ENCODE results near the gene CHD2.
"Not testable (repeated sequence)": the region's sequence is repeated elsewhere in the genome, so short reads cannot be mapped to it uniquely, and the experiment has no call there.

The CHD2 gene

GRCh38 chr15:93035953-93036810 is 136.1 kb downstream of the CHD2 start:
- TF ChIP-seq EZH2phosphoT487 (IDR thresholded peaks at IDR 0.05; ENCODE audit: borderline replicate concordance, low read length): no peak
- TF ChIP-seq CTCF (IDR thresholded peaks at IDR 0.05; ENCODE audit: low read depth, low read length, poor library complexity, severe bottlenecking): peak; percentile 87
- Histone ChIP-seq H3K27ac (ENCODE audit: low read depth, low read length) (no peak overlapping the region), H3K4me3 (ENCODE audit: low read length) (no peak overlapping the region), H3K4me1 (ENCODE audit: control insufficient read depth, low read length) (0 out of 2 replicates have a peak, but pooled peaks cover 10% of the 10 kb centered on the region), H3K27me3 (ENCODE audit: control insufficient read depth, low read length) (no peaks in the 10 kb centered on the region), H3F3A (ENCODE audit: control insufficient read depth, insufficient read depth) (no peaks in the 10 kb centered on the region), H3K4me2 (ENCODE audit: low read length) (peak overlapping the region; percentile 28), H4K20me1 (ENCODE audit: control insufficient read depth, insufficient read depth, low read depth, low read length) (no peaks in the 10 kb centered on the region), H3K79me2 (ENCODE audit: control insufficient read depth, low read length) (no peaks in the 10 kb centered on the region), H3K36me3 (ENCODE audit: control insufficient read depth, low read length) (no peaks in the 10 kb centered on the region), H3K9me3 (ENCODE audit: control insufficient read depth, insufficient read depth, low read length) (no peaks in the 10 kb centered on the region), H3K9me2 (replicated peaks; ENCODE audit: control insufficient read depth, low read length) (no peaks in the 10 kb centered on the region)

- H3K36me3 ChIP-seq (ENCODE audit: control insufficient read depth, low read length): no peaks in the 10 kb centered on the region
- TF ChIP-seq CTCF (IDR thresholded peaks at IDR 0.05; ENCODE audit: low read depth, low read length, poor library complexity, severe bottlenecking) (no peak), EZH2phosphoT487 (IDR thresholded peaks at IDR 0.05; ENCODE audit: borderline replicate concordance, low read length) (no peak)
- no peaks in the 10 kb centered on the region for H3F3A ChIP-seq (ENCODE audit: control insufficient read depth, insufficient read depth)
- H3K9me3 ChIP-seq (ENCODE audit: control insufficient read depth, insufficient read depth, low read length): no peaks in the 10 kb centered on the region
- H3K9me2 ChIP-seq (replicated peaks; ENCODE audit: control insufficient read depth, low read length): no peaks in the 10 kb centered on the region
- no peaks in the 10 kb centered on the region for H3K79me2 ChIP-seq (ENCODE audit: control insufficient read depth, low read length)
- H3K4me2 ChIP-seq (ENCODE audit: low read length): no peak overlapping the region
- H3K4me1 ChIP-seq (ENCODE audit: control insufficient read depth, low read length): 0 out of 2 replicates have a peak, but pooled peaks cover 10% of the 10 kb centered on the region
- no peak overlapping the region for H3K4me3 ChIP-seq (ENCODE audit: low read length)
- no peaks in the 10 kb centered on the region for H3K27me3 ChIP-seq (ENCODE audit: control insufficient read depth, low read length)
- H4K20me1 ChIP-seq (ENCODE audit: control insufficient read depth, insufficient read depth, low read depth, low read length): no peaks in the 10 kb centered on the region
- H3K27ac ChIP-seq (ENCODE audit: low read depth, low read length): no peak overlapping the region
Measured at GRCh38 chr15:93036951-93037819, 137.1 kb downstream of the CHD2 start.

GRCh38 chr15:93037820-93038705 is 137.9 kb downstream of the CHD2 start:
- no peak for TF ChIP-seq EZH2phosphoT487 (IDR thresholded peaks at IDR 0.05; ENCODE audit: borderline replicate concordance, low read length)
- TF ChIP-seq CTCF (IDR thresholded peaks at IDR 0.05; ENCODE audit: low read depth, low read length, poor library complexity, severe bottlenecking): no peak
- Histone ChIP-seq H3K36me3 (ENCODE audit: control insufficient read depth, low read length) (no peaks in the 10 kb centered on the region), H3K27me3 (ENCODE audit: control insufficient read depth, low read length) (no peaks in the 10 kb centered on the region), H3K27ac (ENCODE audit: low read depth, low read length) (no peak overlapping the region), H3K4me2 (ENCODE audit: low read length) (no peak overlapping the region), H3K4me1 (ENCODE audit: control insufficient read depth, low read length) (0 out of 2 replicates have a peak, but pooled peaks cover 10% of the 10 kb centered on the region), H3K79me2 (ENCODE audit: control insufficient read depth, low read length) (no peaks in the 10 kb centered on the region), H4K20me1 (ENCODE audit: control insufficient read depth, insufficient read depth, low read depth, low read length) (no peaks in the 10 kb centered on the region), H3K9me3 (ENCODE audit: control insufficient read depth, insufficient read depth, low read length) (no peaks in the 10 kb centered on the region), H3K9me2 (replicated peaks; ENCODE audit: control insufficient read depth, low read length) (no peaks in the 10 kb centered on the region), H3K4me3 (ENCODE audit: low read length) (no peak overlapping the region), H3F3A (ENCODE audit: control insufficient read depth, insufficient read depth) (no peaks in the 10 kb centered on the region)

- not testable (repeated sequence) for H3K4me3 ChIP-seq (ENCODE audit: low read length); H3K9me3 ChIP-seq (ENCODE audit: control insufficient read depth, insufficient read depth, low read length); H3K36me3 ChIP-seq (ENCODE audit: control insufficient read depth, low read length); H3K79me2 ChIP-seq (ENCODE audit: control insufficient read depth, low read length); H3K4me1 ChIP-seq (ENCODE audit: control insufficient read depth, low read length); H3F3A ChIP-seq (ENCODE audit: control insufficient read depth, insufficient read depth); H3K4me2 ChIP-seq (ENCODE audit: low read length); H4K20me1 ChIP-seq (ENCODE audit: control insufficient read depth, insufficient read depth, low read depth, low read length); H3K27ac ChIP-seq (ENCODE audit: low read depth, low read length); H3K9me2 ChIP-seq (replicated peaks; ENCODE audit: control insufficient read depth, low read length); H3K27me3 ChIP-seq (ENCODE audit: control insufficient read depth, low read length)
Measured at GRCh38 chr15:93039562-93040287, 139.6 kb downstream of the CHD2 start.
